GOT3 (cell line): ENCODE results near the gene ATP6V0B.

Source experiments
- DNase-seq: peaks from one replicate; lab custom pipeline; 2025; ENCODE audit warnings: mixed read lengths; lab: John Stamatoyannopoulos, UW

Gene ATP6V0B

DNA sequence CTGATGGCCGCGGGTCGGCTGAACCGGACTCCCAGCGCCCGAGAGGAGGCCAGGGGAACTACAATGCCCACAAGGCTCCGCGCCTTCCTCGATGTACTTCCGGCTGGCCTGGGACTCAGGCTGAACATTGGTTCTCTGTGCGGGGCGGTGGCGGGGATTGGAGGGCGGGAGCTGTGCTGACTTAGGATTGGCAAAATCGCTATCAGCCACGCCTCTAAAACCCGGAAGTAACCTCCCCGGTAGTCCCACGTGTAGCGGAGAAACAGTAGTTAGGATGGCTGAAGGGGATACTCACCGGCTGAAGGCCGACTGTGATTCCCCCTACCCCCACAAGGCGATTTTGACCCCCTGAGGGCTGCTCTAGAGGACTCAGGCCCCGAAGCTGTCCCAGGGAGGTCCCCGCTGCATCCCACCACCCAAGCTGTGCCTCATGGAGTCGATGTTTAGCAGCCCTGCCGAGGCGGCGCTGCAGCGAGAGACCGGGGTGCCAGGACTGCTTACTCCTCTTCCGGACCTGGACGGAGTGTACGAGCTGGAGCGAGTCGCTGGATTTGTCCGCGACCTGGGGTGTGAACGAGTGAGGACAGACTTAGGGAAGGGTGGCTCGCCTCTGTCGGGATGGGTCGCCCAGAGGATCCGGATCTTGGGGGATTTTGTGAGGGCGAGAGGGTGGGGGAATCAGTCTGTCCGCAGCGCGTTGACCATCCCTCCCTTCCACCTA is 4.9 kb upstream of the ATP6V0B start, which contains the start of gene DPH2:
Gene DPH2, plus strand, starts transcription at position 265 of the 721 bp plus-strand sequence. Its CDS starts 166 bp downstream, at position 431.
- DNase-seq: peak; percentile 76

DNA sequence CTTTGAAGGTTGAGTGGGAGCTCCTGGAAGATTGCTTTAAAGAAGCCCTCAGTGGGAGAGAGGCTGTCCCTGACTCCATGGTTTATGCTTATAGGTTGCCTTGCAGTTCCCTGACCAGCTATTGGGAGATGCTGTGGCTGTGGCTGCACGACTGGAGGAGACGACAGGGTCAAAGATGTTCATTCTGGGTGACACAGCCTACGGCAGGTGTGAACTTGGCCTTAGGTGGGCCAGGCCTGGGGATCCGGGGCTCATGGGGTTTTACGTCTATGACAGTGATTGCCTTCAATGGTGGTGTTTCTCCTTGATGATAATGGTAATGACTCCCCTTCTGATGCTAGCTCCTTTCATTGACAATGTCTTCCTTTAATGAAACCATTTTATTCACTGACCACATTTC is 4.3 kb upstream of the ATP6V0B start:
- no peak for DNase-seq

DNA sequence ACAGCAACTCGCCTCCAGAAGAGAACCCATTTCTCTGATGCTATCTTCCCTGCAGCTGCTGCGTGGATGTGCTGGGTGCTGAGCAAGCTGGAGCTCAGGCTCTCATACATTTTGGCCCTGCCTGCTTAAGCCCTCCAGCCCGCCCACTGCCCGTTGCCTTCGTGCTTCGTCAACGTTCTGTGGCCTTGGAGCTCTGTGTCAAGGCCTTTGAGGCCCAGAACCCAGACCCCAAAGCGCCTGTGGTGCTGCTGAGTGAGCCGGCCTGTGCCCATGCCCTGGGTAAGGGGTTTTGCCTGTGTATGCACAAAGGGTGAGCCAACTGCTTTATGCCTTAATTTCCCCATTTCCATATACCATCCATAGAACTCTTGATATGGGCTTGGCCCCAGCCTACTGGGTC is 3.8 kb upstream of the ATP6V0B start:
- no peak for DNase-seq

DNA sequence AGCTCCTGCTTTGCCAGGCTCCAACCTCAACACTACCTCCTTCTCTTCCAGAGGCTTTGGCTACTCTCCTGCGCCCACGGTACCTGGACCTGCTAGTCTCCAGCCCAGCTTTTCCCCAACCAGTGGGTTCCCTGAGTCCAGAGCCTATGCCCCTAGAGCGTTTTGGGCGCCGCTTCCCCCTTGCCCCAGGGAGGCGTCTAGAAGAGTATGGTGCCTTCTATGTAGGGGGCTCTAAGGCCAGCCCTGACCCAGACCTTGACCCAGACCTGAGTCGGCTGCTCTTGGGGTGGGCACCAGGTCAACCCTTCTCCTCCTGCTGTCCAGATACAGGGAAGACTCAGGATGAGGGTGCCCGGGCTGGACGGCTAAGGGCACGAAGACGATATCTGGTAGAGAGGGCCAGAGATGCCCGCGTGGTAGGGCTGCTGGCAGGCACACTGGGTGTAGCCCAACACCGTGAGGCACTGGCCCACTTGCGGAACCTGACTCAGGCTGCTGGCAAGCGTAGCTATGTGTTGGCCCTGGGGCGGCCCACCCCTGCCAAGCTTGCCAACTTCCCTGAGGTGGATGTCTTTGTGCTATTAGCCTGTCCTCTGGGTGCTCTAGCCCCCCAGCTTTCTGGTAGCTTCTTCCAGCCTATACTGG is 3.3 kb upstream of the ATP6V0B start:
- DNase-seq: no peak

DNA sequence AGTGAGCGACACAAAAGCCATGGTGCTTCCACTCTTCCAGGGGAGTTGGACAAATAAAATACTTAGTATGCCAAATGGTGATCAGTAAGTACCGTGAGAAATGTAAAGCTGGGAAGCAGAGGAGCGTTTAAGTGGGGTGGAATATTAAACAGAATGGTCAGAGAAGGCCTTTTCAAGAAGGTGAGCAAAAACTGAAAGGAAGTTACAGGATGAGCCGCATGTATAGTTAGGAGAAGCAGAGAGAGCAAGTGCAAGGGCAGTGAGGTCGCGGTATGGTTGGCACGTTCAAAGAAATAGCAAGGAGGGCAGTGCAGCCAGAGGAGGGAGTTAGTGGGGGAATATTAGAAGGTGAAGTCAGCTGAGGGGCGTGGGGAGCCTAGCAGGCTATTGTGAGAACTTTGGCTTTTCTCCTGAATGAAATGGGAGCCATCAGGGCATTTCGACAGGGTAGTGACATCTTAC is 748 bp upstream of the ATP6V0B start:
- no peak for DNase-seq

DNA sequence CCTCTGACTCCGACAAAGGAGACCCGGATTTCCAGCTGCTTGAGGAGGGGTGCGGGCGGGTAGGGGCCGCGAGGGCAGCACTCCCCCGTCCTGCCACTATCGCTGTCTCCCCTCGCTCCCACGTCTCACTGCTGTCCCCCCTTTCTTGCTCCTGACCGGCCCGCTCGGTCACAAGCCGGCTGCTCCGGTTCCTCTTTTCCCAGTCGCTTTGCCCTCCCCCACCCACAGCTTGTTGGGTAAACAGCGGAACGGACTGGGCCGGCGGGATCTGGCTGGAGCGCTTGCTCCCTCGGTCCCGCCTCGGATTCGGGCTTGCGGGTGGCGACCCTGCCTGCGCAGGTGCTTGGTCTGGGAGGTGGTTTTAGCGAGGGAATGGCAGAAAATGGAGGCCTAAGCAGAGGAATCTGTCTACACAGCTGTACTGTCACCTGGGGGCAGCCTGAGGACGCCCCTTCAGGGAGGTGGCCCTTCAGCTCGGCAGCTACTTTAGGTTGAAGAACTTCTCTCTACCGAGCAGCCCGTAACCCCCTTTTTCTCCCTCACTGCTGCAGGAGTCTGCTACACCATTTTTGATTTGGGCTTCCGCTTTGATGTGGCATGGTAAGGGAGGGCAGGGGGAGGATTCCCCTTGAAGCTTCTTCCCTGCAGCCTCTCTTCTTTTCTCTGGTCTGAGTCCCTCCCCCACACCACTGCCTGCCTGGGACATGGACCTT is 645 bp downstream of the ATP6V0B start:
- no peak for DNase-seq

DNA sequence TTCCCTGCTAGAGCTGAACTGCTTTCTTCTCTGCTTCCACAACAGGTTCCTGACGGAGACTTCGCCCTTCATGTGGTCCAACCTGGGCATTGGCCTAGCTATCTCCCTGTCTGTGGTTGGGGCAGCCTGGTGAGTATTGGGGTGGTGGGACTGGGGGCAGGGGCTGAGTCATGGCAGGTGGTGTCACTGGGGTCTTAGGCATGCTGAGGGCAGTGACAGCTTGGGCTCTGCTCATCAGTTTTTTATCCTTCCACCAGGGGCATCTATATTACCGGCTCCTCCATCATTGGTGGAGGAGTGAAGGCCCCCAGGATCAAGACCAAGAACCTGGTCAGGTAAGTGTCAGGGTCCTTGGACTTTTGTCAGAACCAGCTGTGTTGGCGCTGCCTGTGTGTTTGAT is 1.3 kb downstream of the ATP6V0B start:
- DNase-seq: no peak

DNA sequence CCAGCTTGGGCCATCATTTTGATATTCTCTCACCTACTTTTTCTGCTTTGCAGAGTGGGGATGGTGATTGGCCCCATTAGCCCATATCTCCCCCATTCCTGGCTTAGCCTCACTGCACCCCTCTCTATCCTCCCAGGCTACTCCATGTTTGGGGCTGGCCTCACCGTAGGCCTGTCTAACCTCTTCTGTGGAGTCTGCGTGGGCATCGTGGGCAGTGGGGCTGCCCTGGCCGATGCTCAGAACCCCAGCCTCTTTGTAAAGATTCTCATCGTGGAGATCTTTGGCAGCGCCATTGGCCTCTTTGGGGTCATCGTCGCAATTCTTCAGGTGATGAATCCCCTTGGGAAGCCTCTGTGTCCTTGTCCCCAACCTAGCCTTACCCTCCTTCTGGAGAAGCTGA is 2.1 kb downstream of the ATP6V0B start:
- no peak for DNase-seq

DNA sequence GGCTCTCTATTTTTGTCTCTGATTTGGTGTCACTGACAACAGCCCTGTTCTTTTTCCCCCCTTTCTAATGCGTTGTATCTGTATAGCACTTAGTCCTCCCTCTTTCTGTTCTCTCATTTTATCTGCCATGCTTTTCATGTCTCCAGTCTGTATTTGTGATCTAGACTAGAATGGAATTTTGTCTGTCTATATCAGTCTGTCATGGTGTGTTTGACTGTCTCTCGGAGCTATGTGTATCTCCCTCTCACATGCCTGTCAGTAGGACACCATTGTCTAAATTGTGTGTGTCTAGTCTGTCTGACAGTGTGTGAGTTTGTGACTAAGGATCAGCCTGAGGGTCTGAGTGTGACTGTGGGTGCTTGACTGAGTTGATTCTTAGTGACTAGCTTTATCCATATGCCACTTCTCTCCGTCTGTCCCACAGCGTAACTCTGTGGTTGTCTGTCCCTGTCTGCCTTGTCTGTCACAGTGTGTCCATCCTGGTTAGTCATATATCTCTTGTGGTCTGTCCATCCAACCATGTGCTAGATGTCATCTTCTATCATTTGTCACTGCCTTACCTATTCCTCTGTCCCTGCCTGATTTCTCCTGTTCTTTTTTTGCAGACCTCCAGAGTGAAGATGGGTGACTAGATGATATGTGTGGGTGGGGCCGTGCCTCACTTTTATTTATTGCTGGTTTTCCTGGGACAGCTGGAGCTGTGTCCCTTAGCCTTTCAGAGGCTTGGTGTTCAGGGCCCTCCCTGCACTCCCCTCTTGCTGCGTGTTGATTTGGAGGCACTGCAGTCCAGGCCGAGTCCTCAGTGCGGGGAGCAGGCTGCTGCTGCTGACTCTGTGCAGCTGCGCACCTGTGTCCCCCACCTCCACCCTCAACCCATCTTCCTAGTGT is 2.9 kb downstream of the ATP6V0B start:
- DNase-seq: no peak

DNA sequence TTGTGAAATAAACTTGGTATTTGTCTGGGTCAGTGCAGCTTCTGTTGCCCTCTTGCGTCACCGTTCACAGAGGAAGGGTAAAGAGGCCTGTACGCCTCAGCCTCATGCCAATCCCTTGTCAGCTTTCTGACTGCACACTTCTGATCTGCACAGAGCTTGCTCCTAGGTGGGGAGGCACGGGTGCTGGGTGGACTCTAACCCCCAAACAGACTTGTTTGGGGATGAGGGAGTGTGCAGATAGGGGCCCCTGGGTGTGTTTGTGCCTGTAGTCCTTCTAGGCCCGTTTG is 3.4 kb downstream of the ATP6V0B start:
- no peak for DNase-seq

DNA sequence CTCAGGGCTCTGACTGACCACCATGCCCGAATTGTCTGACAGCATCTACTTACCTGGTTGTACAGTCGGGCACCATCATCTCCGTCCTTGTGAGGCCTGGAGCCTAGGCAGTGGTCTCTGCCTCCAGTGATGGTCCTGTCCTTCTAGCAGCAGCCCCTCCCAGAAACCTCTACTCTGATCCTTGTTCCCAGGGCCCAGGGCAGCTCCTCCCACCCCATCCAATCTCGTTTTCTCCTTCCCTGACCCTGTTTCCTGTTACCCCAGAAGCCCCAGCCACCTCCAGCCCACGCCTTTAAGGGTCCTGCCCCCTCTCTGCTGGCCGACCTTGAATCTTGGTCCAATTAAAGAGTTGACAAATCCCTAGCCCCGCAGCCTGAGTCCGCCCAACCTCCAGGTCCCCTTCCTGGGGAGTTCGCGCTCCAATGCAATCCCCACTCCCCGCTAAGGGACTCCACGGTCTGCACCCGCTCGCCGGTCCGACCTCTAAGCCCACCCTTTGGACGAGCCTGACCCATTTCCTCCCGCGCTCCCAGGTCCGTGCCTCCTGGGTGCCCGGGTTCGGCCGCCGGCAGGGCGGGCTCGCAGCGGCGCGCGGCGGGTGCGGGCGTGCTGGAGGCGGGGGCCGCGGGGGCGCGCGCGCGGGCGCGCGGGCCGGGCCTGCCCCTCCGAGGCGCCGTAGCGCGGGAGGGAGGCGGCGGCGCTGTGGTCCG is 3.9 kb downstream of the ATP6V0B start, which contains the start of gene B4GALT2:
Gene B4GALT2, plus strand, starts transcription at position 660 of the 710 bp plus-strand sequence. CDS start 1,951 bp downstream, outside the sequence.
- no peak for DNase-seq

DNA sequence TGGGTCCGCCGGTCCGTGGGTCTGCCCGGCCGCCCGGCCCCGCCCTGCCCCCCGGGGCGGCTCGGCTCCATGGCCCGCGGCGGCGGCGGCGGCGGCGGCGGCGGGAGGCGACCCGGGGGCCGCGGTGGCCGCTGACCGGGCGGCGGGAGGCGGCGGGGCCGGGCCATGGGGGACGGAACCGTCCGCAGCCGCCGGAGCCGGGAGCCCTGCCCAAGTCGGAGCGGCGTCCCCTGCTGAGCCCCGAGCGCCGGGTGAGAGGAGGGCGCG is 4.4 kb downstream of the ATP6V0B start:
- DNase-seq: no peak

DNA sequence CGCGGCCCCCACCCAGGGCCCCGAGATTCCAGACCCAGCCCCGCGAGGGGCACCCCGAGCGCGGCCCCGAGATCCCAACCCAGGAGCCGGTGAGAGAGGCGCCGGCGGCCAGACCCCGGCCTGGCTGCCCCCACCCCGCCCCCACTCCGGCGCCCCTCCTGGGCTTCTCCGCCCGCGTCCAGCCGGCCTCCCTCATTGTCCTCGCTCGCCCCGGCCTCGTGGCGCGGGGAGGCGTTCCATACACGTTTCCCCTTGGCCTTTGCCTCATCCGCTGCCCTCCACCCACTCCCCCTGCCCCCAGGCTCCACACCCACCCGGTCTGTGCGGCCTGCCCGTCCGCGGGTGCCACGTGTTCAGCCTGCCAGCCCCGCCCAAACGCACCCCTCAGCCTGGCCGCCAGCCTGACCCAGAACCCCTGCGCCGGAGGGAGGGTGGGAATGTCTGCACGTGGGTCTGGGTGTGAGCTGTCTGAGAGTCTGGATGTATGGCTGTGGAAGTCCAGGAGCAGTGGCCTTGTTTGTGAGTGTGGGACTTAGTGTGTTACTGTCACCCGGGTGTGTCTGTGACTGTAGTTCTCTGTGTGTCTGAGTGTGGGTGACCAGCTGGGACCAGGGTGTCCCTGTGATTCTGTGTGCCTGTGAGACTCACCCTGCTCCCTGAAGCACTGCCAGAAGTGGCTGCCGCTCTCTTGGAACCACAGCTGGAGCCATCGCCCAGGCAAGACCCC is 4.9 kb downstream of the ATP6V0B start:
- DNase-seq: no peak

DNA sequence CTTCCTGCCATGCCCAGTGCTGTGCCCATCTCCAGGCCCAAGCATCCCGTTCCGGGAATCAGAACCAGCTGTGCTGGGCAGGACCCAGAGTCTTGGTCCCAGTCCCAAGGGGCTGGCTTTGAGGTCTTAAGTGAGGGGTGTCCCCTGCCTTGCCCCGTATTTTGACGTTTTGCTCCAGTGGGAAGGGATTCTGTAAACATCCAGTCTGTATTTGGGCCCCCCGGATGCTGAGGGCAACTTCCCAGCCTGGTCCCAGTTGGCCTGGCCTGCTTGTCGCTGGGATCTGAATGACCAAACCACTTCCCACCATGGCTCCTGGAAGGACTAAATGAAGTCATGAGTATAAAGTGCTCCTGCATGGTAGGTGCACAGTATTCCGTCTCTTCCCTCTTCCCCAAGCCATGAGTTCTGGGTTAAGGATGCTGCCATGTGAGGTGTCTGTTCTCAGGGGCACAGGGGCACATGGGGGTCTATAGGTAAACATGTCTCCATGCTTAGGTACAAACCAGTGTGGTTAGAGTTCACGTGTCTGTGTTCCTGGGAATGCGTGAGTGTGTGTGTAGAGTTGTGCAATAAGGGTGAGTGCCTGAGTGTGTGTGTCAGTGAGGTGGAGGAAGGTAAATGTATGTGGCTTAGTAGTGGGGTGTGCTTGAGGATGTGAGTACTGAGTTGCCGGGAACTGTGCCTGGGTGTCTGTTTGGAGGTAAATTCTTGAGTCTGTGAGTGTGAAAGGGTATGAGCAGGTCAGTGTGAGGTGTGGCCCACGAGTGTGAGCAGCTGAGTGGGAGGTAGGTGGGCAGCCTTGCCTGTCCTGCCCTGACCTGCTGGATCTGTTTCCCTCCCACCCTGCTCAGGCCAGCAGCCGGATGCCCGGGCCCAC is 5.7 kb downstream of the ATP6V0B start:
- no peak for DNase-seq

DNA sequence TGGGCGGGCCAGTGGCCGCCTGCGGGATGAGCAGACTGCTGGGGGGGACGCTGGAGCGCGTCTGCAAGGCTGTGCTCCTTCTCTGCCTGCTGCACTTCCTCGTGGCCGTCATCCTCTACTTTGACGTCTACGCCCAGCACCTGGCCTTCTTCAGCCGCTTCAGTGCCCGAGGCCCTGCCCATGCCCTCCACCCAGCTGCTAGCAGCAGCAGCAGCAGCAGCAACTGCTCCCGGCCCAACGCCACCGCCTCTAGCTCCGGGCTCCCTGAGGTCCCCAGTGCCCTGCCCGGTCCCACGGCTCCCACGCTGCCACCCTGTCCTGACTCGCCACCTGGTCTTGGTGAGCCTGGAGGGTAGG is 6.4 kb downstream of the ATP6V0B start:
- no peak for DNase-seq

DNA sequence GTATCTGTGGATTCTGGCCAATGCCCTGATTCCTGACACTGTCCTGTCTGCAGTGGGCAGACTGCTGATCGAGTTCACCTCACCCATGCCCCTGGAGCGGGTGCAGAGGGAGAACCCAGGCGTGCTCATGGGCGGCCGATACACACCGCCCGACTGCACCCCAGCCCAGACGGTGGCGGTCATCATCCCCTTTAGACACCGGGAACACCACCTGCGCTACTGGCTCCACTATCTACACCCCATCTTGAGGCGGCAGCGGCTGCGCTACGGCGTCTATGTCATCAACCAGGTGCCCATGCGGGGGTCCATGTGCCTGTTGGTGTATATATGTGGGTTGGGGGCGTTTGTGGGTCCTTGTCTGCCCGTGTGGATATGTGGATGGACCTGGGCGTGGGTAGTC is 6.9 kb downstream of the ATP6V0B start:
- DNase-seq: no peak

DNA sequence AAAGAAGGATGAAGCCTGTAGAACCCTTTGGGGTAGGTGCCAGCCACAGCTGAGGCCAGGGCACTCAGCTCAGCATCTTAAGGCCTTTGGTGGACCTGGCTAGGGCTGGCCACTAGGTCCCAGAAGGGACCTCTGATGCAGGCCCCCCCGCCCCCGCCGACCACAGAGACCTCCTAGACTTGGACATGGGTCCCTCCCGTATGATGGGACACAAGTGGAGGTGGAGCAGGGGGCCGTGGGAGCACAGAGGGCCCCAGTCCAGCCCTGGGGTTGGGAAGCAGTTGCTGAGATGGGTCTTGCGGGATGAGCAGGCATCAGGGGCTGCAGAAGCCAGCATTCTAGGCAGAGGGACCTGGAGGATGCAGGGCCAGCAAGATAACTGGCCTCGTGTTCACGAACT is 7.5 kb downstream of the ATP6V0B start:
- no peak for DNase-seq

DNA sequence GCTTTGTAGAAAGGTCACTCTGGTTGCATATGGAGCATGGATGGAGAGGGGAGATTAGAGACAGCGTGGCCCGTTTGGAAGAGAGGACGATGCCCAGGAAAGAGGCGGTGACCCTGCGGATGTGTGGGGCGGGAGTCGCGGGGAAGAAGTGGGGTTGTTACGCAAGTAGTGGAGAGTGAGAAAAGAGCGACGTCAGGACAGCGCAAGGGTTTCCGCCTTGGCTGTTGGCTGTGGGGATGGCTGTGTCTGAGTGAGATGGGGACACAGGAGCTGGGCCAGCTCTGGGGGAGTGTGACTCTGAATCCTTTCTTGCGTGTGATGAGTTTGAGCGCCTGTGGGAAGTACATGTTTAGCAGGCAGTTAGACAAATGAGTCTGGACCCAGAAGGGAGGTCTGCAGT is 8.0 kb downstream of the ATP6V0B start:
- no peak for DNase-seq

DNA sequence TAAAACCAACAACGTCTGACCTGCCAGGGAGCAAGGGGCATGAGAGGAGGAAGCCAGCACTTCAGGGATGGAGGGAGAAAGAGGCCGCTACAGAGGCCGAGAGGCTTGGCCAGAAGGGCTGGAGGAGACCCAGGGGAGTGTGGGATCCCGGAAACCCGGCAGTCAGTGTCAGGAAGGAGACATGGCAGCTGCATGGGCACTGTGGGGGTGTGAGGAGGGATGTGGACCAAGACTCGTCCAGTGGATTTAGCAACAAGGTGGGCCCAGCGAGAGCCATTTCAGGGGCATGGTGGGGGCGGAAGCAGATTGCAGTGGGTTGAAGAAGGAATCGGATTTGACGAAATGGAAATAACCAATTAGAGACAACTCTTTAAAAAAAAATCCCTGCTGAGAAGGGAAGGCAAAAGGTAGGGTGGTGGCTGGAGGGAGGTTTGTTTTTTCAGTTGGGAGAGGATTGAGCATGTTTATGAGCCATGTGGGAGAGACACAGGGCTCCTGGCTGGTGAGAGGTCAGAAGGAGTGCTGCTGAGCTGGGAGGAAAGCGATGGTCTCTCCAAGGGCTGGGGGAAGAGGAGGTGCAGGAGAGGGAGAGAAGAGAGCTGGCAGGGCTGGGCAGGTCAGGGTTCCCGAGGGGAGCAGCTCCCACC is 8.6 kb downstream of the ATP6V0B start:
- no peak for DNase-seq

DNA sequence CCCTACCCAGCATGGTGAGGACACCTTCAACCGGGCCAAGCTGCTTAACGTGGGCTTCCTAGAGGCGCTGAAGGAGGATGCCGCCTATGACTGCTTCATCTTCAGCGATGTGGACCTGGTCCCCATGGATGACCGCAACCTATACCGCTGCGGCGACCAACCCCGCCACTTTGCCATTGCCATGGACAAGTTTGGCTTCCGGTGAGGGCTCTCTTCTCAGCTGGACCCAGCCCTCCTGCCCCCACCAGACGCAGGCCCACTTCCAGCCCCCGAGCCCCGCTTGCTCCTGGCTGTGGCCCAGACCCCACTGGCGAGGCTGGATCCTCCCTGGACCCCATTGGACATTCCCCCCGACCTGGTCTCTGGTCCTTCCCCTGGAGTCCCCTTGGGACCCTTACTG is 10.1 kb downstream of the ATP6V0B start:
- DNase-seq: no peak
